Stimulated activated CD8-positive, alpha-beta memory T cell treated with anti-CD3 and anti-CD28 coated beads, Interleukin-7, amount 100 ng/mL, for 1 hour (primary cell): Measurements from ENCODE around the gene PTHLH.

ENCODE experiments used
- DNase-seq, 2 donors: peaks; one replicate each; pipeline ENCODE4 v3.0.0-alpha.2; 2020; ENCODE audit warnings: low read depth in 2 of 2

Gene PTHLH

DNA sequence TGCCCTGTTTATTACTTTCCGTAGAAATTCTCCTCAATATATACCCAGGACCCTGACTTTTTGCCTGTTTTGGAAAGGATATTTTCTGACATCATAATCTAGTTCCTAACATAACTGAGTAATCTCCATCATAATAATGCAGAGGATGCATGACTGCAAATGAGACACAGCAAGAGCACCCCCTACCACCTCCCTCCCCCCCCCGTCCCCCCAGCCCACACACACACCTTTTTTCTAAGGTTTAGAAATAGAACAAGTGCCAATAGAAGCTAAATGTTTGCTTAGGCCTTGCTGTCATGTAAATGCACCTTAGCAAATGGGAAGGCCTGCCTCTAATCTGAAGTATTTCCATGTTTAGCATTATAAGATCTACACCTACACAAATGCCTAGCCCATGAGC, at the start of gene PTHLH:
Gene PTHLH (minus strand): TSS at position 13 of the 400 bp plus-strand sequence. CDS start 3,239 bp downstream, outside the sequence.
- no peak for DNase-seq

DNA sequence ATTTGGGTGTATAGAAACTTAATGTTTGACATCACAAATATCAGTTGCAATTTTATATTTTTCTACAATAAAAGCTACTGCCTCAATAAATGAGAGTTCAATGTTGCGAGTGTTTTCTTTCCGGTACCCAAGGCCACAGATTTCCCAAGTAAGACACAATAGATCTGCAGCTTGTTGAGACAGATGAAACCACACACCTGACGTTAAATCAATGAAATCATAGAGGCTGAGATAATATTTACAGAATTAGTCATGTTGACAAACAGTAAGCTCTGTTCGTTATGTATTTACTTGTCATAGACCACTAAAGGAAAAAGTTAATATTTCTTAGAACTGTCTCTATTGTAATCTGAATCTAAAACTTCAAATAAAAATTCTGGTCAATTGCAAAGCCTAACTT, 49.2 kb upstream of the PTHLH start:
- DNase-seq: no peak

DNA sequence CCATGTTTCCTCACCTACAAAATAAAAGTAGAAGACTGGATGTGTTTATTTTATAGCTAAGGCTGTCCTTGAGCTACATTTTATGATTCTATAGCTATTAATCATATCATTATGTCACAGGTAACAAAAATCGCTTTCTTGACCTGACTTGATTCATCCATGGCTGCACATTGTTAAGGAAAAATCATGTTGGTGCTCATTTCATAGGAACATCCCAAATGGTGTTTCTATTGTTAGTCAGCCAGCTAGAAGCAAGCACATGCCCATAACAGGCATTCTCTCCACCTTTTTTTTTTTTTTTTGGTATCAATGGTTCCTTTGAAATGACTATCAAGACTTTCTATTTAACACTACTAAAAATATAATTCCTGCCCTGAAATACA, 45.3 kb upstream of the PTHLH start:
- DNase-seq: no peak

DNA sequence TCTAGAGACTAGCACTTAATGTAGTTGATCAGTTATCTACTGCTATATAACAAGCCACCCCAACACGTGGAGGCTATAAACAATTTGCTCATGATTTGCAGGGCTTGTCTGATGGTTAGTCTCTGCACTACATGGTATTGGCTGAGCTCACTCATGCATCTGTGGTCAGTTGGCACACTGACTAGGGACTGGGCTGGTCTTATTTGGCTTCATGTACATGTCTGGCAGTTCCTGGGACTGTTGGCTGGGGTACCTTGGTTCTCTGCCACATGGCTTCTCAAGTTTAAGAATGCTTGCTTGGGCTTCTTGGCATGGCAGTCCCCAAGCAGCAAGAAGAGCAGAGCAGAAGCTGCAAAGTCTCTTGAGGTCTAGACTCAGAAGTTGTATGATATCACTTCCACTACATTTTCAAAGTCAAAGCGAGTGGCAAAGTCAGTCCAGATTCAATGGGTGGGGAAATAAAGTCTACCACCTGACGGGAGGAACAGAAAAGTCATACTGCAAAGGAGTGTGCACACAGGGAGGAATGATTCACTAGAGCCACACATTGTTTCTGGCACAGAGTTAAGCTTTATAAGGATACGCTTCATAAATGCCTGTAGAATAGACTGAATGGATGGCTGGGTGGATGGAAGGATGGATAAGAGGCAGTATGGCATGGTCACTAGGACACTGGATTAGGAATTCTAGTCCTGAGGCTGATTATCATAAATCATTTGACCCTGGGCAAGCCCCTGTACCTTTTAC, 44.8 kb upstream of the PTHLH start:
- no peak for DNase-seq

DNA sequence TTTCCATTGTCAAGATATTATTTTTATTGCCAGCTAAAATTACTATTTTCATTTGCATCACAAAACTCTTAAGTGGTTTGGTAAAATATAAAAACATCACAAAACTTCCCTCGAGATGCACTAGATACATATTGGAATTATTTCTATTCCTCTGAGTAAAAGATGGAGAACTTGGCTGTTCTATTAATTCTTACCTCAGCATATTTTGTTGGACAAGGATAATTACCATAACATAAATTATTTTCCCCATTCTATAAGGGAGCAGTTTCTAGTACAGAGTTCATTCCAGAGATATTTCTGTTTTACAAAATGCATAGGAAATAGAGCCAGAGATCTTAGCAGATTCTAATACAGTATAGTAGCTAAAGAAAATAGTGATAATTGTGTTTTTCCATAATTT, 42.6 kb upstream of the PTHLH start:
- DNase-seq: no peak

DNA sequence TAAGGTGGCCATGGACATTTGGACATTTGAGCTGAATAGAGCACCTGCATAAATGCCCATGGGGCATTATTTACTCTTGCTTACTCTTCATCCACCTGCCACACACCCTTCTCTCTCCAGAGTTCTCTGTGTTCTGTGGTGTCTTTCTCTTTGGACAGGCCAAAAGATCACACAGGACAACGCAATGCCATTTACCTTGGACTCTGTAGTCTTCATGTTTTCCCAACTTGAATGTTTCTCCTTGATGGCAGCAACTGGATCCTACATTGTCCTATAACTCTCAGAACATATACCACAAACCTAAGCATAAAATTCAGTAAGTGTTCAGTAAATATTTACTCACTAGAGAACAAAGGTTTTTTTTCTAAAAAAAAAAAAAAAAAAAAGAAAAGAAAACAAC, 41.7 kb upstream of the PTHLH start:
- no peak for DNase-seq

DNA sequence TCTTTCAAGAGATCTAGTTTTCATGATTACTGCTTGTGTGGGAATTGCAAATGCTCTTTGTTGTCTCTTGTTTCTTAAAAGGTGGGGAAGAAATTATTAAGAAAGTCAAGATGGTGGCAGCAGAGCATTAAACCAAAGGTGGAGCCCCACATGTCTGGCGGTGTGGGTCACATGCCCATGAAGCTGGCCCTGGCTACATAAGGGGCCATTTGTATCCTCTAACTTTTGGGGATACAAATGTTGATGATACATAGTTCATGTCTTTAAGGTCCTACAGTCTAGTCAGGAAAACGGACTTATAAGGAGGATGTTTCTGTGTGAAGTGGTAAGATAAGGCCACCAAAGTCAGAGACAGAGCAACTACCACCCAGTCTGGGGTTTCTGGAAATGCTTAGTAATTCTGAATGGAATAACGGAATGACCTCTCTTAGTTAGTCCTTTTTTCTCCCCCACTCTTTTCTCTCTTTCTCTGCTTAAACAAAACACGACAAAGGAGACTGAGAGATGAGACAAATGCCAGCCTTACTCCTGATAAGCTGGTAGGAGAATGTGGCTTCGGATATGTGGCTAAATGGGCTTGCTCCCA, 39.9 kb upstream of the PTHLH start:
- no peak for DNase-seq

DNA sequence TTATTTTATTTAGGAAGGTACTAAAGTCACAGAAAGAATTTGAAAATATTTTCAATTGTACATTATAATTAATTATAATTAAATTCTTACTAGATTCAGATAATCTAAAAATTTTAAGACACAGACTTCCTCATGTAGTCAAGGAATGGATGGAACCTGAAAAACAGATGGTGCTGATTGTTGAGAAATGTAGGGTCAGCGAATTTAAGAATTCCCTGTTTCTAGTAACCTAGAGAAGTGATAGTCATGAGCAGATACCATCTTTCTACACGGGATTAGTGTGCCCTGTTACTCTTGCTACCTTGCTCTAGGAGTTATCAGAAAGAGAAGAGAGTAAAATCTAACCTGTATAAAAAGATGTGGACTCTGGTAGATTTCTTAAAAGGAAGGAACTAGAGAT, 37.5 kb upstream of the PTHLH start:
- no peak for DNase-seq

DNA sequence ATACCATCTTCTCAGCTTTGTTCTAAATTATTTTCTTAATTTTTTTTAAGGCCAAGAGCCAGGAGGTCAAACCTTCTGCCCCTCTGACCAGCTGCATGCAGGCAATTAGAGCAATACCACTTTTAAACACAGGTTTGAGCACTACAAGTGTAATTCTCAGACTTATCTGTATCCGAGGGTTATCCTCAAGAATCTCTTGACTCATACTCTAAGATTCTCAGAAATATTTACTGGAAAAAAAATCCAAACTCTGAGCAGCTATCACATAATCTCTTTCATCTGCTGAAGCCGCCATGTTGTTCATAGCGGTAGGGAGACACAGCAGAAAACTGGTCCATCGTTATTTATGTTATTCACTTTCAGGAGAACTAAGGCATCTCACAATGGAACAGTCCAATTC, 27.4 kb upstream of the PTHLH start:
- DNase-seq: no peak

DNA sequence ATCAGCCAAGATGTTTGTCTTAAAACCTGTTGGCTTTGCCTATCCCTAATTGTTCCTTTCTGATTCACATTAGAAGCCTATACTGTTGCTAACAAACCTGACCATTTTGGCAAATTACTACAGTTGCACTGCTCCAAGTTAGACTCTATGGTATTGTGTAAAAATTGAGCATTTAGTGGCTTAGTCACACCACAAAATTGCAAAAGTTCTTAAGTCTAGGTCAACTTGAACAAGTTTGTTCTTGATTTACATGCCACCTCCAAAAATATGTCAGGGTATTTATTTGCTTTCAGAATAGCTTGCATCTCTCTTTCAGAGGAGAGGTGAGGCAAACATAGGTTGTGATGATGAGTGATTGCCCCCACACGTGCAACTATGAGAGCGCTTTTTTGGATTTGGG, 27.0 kb upstream of the PTHLH start:
- no peak for DNase-seq

DNA sequence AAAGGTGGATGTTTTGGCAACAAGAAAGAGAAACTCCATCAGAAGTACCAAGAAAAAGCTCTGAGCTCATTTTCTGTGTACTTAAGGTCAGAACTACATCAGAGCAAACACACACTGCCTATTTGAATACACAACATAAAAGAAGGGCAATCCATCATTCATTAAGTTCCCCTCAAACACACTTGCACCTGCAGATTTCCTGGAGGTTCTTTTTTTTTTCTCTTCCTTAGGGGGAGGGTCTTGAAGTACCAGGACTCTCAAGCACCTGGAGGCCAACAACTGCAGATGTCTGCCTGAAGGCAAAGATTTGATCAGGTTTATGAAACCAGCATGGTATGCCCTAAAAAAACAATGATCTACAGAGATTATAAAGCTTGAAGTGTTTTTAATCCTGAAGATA, 26.1 kb upstream of the PTHLH start:
- no peak for DNase-seq

DNA sequence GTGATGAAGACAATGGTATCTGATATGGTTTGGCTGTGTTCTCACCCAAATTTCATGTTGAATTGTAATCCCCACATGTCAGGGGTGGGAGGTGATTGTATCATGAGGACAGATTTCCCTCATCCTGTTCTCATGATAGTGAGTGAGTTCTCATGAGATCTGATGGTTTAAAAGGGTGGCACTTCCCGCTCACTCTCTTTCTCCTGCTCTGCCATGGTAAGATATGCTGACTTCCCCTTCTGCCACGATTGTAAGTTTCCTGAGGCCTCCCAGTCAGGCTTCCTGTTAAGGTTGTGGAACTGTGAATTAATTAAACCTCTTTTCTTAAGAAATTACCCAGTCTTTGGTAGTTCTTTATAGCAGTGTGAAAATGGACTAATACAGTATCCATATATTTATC, 25.6 kb upstream of the PTHLH start:
- no peak for DNase-seq

DNA sequence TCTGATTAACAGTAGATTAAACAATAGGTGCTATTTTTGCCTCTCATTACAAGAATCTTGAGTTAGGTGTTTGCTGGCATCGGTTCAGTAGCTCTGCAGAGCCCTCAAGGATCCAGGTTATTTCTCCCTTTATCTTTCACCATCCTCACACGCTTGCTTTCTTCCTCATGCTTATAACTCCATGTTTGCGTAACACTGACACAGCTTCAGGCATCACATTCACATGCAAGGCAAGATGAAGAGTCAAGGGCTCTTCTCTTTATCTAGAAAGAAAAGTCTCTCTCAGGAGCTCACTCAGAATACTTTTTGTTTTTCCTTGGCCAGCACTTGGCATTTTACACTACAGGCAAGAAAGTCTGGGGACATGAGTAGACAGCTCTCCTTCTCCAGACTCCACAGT, 24.2 kb upstream of the PTHLH start:
- no peak for DNase-seq

DNA sequence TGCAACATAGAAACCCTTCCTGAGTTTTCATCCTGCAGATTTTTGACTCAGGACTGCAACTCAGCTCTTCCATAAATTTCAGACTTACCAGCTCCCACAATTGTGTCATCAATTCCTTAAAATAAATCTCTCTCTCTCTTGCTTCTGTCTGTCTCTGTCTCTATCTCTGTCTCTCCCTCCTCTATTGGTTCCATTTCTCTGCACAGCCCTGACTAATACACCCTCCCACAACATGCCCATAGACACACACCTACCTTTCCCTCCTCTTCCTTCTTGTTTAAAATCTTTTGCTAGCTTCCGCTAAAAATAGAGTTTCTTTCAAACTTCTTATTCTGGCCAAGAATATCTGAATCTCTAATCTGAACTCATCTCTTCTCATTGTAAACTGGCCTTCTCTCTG, 22.9 kb upstream of the PTHLH start:
- DNase-seq: no peak

DNA sequence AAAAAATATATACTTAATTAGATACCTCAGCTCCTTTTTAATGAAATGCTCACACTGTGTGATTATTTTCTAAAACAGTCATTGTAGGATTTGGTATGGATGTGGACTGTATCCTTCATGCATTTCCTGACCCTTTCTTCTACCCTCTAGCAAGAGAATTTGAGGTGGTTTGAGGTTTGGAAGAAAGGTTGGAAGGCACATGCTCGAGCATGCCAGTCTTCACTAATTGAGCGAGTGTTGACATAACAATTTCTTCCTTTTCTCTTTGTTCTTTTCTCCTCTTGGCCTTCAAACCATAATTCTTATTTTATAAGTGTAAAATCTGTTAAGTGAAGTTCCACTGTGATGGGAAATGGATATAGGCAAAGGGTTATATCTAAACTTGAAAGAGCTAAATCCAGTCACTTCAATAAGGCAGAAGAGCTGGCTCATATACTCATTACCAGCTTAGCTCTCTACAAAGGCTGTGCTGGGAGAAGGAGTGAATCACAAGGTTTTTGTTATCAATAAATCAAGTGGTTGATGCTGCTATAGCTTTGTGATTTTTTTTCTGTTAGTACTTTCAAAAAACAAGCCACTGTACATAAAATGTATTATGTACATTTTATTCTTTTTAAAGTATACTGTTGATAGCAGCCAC, 16.2 kb upstream of the PTHLH start:
- DNase-seq: no peak

DNA sequence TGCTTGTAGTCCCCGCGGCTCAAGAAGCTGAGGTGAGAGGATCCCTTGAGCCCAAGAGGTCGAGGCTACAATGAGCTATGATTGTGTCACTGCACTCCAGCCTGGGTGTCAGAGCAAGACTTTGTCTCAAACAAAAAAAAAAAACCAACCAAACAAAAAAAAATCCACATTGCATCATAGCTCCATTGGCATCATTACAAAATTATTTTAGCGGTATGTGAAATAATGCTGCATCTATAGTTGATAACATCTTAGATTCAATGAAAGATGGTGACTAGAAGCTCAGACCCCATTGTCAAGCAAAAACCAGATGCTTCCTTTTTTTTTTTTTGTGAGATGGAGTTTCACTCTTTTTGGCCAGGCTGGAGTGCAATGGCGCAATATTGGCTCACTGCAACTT, 14.8 kb upstream of the PTHLH start:
- no peak for DNase-seq

DNA sequence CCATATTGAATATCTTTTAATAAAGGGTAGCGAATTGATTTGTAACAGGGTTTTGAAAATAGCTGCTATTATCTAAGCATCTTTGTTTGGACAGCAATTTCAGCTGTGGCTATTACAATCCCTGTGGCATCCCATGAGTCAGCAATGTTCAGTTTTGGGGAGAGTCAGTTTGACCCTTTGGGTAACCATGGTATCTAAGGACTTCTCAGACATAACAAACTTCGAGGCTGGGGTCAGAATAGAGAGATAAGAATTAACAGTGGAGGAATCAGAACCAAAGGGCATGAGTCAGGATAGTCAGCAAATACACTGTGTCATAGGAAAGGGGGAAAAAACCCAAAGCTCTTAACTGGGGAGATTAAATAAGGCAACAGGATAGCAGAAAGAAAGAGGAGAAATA, 11.7 kb upstream of the PTHLH start:
- no peak for DNase-seq

DNA sequence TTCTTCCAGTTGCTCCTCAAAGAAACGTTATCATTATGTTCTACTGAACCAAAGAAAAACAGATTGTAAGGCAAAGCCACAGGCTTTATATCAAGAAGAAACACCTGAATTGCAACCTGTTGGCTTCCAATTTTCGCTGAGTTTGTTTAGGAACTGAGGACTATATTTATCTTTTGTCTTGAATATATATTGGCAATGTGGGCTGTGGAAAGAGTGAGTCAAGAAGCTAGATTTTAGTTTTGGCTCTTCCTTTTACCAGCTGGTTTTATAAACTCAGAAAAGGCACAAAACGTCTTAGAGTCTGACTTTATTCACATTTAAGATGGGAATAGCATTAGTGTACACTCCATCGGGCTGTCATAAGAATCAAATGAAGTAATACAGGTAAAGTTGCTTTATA, 10.4 kb upstream of the PTHLH start:
- DNase-seq: no peak

DNA sequence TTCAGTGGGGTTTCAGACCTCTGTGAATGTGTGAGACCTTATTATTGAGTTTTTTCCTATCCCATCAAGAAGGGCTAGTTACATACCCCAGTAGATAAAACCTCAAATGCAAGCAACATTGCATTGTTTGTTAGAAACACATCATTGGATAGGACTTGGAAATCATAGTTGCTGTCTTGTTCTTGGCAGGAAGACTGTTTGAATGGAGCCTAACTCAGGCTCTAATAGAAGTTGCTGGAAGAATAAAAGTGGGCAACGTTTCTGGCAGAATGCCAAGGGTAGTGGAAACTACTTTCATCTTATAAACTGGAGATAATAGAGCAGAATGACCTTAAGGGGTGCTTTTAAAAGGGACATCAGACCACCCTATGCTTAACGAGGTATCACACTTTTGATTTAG, 9.9 kb upstream of the PTHLH start:
- no peak for DNase-seq

DNA sequence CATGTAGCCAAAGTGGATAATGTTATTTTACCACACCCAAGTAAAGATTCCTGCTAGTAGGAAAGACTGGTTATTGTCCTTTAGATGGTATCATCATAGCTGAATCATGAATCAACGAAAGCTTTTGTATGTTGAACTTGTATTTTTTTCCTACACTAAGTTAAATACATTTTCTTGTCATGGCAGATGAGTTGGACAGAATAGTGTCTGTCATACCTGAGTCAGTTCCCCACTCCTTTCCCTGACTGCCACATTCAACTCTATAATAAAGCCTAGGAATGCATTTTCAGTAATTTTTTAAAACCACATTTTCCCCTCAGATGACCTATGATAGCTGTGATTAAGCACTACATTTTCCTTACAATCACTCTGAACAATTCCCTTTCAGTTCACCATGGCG, 9.3 kb upstream of the PTHLH start:
- no peak for DNase-seq

DNA sequence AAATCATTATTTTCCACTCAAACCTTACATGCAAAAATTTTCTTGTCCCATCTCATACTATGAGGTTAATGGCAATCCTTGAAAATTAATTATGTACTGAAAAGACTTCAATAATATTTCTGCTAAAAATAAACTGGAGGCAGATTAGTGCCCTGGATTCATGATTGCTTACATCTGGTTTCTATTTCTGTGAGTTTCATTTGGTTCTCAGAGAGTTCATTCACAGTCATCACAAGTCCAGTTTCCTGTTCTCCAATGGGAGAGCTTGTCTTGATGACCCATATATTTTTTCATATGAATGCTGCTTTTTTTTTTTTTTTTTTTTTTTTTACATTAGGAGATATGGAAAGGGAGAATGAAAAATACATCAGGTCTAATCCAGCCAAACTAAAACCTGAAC, 6.6 kb upstream of the PTHLH start:
- no peak for DNase-seq

DNA sequence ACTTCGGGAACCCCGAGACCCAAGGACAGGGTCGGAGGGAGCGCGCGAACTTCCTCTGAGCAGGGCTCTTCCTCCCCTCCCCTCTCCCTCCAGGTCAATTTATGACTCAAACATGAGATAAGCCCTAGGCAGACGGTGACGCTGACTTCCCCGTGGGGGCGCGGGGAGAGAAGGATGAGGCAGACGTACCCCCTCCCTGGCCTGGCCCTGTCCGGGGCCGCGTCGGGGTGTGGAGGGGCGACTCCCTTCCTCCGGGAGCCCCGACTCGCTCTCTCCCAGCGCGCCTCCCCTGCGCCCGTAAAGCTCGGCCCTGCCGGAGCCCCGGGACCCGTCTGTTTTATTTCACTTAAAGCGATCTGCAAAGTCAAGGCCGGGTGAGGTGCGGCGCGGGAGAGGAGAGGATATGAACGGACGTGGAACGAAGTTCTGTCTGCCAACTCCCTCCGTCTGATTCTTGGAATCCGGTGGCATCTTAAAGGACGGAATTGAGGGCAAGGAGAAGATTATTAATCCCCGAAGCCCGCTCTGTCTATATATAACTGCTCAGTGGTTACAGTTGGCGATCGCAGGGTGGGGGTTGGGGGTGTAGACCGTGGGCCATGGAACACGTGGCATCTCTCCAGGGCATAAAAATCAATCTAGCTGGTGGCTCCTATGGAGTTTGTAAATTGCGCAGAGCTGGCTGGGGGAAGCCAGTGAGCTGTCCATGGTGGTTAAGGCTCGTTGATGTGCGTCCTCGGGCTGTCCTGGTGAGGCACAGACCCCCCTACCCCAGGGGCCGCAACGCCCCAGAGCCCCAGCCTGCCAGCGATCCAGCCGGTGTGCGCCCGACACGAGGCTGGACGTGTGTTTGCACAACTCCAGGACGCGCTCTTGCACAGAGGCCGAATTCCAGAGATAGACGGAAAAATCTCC, 2.9 kb upstream of the PTHLH start:
- no peak for DNase-seq
